ENCODE measurements around the gene TRIM40.

- TF ChIP-seq POLR2A (IDR thresholded peaks at IDR 0.05) (no peak), CTCF (IDR thresholded peaks at IDR 0.05) (no peak)
Observed at GRCh38 chr6:30157581-30157980, 21.6 kb downstream of the TRIM40 start.

Measured in vagina (tissue), 2 donors.